Mesenchymal stem cell (in vitro differentiated cells and primary cell): ENCODE data around the gene ECM2.

Experiments used
- DNase-seq: peaks from one replicate; pipeline ENCODE4 v3.0.0-alpha.2; 2013
- H2AFZ ChIP-seq: one replicate; pipeline ENCODE4 v1.6.1; 2013; ENCODE audit warnings: low read depth, mild to moderate bottlenecking, control low read depth, inconsistent platforms, low read length, moderate library complexity
- H2AK5ac ChIP-seq: 2 replicates; pipeline ENCODE4 v1.6.1; 2013; ENCODE audit warnings: low read length, moderate library complexity, mild to moderate bottlenecking, inconsistent platforms; ENCODE audit not compliant: severe bottlenecking
- H2BK120ac ChIP-seq: one replicate; pipeline ENCODE4 v1.6.1; 2013; ENCODE audit warnings: low read depth, mild to moderate bottlenecking, inconsistent platforms, low read length, moderate library complexity
- H2BK12ac ChIP-seq, 2 experiments: one replicate each; pipeline ENCODE4 v1.6.1; 2013; ENCODE audit warnings: inconsistent platforms in 2 of 2, low read length in 2 of 2, mild to moderate bottlenecking in 2 of 2, moderate library complexity in 2 of 2, control low read depth in 1 of 2
- H2BK15ac ChIP-seq: one replicate; pipeline ENCODE4 v1.6.1; 2013; ENCODE audit warnings: mild to moderate bottlenecking, low read depth, inconsistent platforms; ENCODE audit not compliant: poor library complexity, severe bottlenecking
- H2BK5ac ChIP-seq: 2 replicates; pipeline ENCODE4 v1.6.1; 2013; ENCODE audit warnings: low read depth, mild to moderate bottlenecking, low read length, control low read depth, inconsistent platforms; ENCODE audit not compliant: poor library complexity, severe bottlenecking
- H3K14ac ChIP-seq, 2 experiments: one replicate each; pipeline ENCODE4 v1.6.1; 2013; ENCODE audit warnings: inconsistent platforms in 2 of 2, low read length in 2 of 2, control low read depth in 1 of 2, mild to moderate bottlenecking in 1 of 2, moderate library complexity in 1 of 2
- H3K18ac ChIP-seq, 2 experiments: one replicate each; pipeline ENCODE4 v1.6.1; 2013; ENCODE audit warnings: inconsistent platforms in 2 of 2, low read length in 2 of 2, control low read depth in 1 of 2, low read depth in 1 of 2, mild to moderate bottlenecking in 1 of 2
- H3K23ac ChIP-seq, 2 experiments: one replicate each; pipeline ENCODE4 v1.6.1; 2013; ENCODE audit warnings: inconsistent platforms in 2 of 2, low read length in 2 of 2, mild to moderate bottlenecking in 2 of 2, moderate library complexity in 2 of 2, control low read depth in 1 of 2
- H3K27ac ChIP-seq: 2 replicates; pipeline ENCODE4 v1.5.1; 2013; ENCODE audit warnings: mild to moderate bottlenecking, moderate library complexity, low read length, control low read depth, inconsistent platforms; ENCODE audit not compliant: poor library complexity, severe bottlenecking
- H3K27me3 ChIP-seq, 2 experiments: 2 replicates each; pipeline versions ENCODE4 v1.6.1 to v1.7.0; 2013; ENCODE audit warnings: low read length in 2 of 2, mild to moderate bottlenecking in 2 of 2, moderate library complexity in 2 of 2, control low read depth in 1 of 2, inconsistent platforms in 1 of 2; ENCODE audit not compliant: control insufficient read depth in 1 of 2, insufficient read depth in 1 of 2
- H3K36me3 ChIP-seq, 2 experiments: 2 replicates each; pipeline versions ENCODE4 v1.6.1 to v1.7.0; 2013; ENCODE audit warnings: low read length in 2 of 2, control low read depth in 1 of 2, inconsistent platforms in 1 of 2, low read depth in 1 of 2, mild to moderate bottlenecking in 1 of 2; ENCODE audit not compliant: insufficient read depth in 2 of 2, control insufficient read depth in 1 of 2
- H3K4ac ChIP-seq, 2 experiments: one replicate each; pipeline ENCODE4 v1.6.1; 2013; ENCODE audit warnings: inconsistent platforms in 2 of 2, low read length in 2 of 2, mild to moderate bottlenecking in 2 of 2, moderate library complexity in 2 of 2, control low read depth in 1 of 2, low read depth in 1 of 2
- H3K4me1 ChIP-seq: 2 replicates; pipeline ENCODE4 v1.6.1; 2013; ENCODE audit warnings: low read depth, low read length, control low read depth; ENCODE audit not compliant: control insufficient read depth, insufficient read depth
- H3K4me2 ChIP-seq: 2 replicates; pipeline ENCODE4 v1.6.1; 2013; ENCODE audit warnings: low read length, mild to moderate bottlenecking, inconsistent platforms; ENCODE audit not compliant: poor library complexity, severe bottlenecking
- H3K4me3 ChIP-seq, 2 experiments: 2 replicates each; pipeline versions ENCODE4 v1.5.1 to v1.7.0; 2013; ENCODE audit warnings: low read length in 2 of 2, mild to moderate bottlenecking in 2 of 2, control low read depth in 1 of 2, low read depth in 1 of 2; ENCODE audit not compliant: insufficient read depth in 1 of 2
- H3K79me1 ChIP-seq: replicated peaks from 2 replicates; pipeline ENCODE4 v1.6.1; 2013; ENCODE audit warnings: mild to moderate bottlenecking, control low read depth, low read length, inconsistent platforms; ENCODE audit not compliant: poor library complexity, severe bottlenecking
- H3K9ac ChIP-seq: 2 replicates; pipeline ENCODE4 v1.7.0; 2013; ENCODE audit warnings: mild to moderate bottlenecking, low read length, moderate library complexity
- H3K9me3 ChIP-seq: 2 replicates; pipeline ENCODE4 v1.7.0; 2013; ENCODE audit warnings: mild to moderate bottlenecking, low read length; ENCODE audit not compliant: control insufficient read depth
- H4K8ac ChIP-seq: one replicate; pipeline ENCODE4 v1.6.1; 2013; ENCODE audit warnings: inconsistent platforms, mild to moderate bottlenecking, low read length, moderate library complexity
- H4K91ac ChIP-seq: one replicate; pipeline ENCODE4 v1.6.1; 2013; ENCODE audit warnings: mild to moderate bottlenecking, low read length, inconsistent platforms
- WGBS: methylation state at CpG from one replicate; pipeline ENCODE4 v1.1.7; 2013; ENCODE audit warnings: mixed read lengths; 5-methylcytosine and 5-hydroxymethylcytosine counted together

ECM2 gene

DNA sequence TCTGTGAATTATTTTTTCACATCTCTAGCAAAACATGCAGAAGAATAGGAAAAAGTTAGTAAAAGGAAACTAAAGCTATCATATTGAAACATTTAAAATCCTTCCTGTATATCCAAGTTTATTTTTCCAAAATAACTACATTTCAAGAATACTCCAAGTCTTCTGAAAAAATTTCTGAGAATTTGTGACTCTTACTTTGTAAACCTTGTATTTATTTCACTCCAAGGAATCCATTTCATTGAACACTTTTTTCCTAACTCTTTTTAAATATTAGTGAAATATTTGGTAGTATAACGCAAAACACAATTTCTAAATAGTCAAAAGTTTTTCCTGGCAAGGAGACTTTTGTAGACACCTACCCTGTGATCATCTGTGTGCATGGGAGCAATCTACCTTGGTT lies 19.3 kb downstream of the ECM2 start:
- peaks cover 0 to 7% of the 10 kb centered on the region in 2 experiments for H3K36me3 ChIP-seq
- no peak overlapping the region for H3K14ac ChIP-seq
- H3K4me3 ChIP-seq = no peak overlapping the region
- no peak overlapping the region for H3K4ac ChIP-seq
- H2BK120ac ChIP-seq = no peak overlapping the region
- H3K27me3 ChIP-seq = no peaks in the 10 kb centered on the region
- H2BK12ac ChIP-seq = no peak overlapping the region
- H3K4me2 ChIP-seq = no peak overlapping the region
- H3K9me3 ChIP-seq = no peaks in the 10 kb centered on the region
- H2BK5ac ChIP-seq = no peak overlapping the region
- H2AK5ac ChIP-seq = no peak overlapping the region
- H2AFZ ChIP-seq = no peak overlapping the region
- H4K91ac ChIP-seq = no peak overlapping the region
- no peak overlapping the region for H4K8ac ChIP-seq
- no peak overlapping the region for H2BK15ac ChIP-seq
- H3K23ac ChIP-seq = no peak overlapping the region
- peaks cover 7% of the 10 kb centered on the region for H3K4me1 ChIP-seq
- no peak overlapping the region for H3K9ac ChIP-seq
- no peak overlapping the region for H3K27ac ChIP-seq
- no peak for DNase-seq
- no peaks in the 10 kb centered on the region for H3K79me1 ChIP-seq
- no peak overlapping the region for H3K18ac ChIP-seq
- no CpG with 5 or more reads among the region's 1 CpG for WGBS

DNA sequence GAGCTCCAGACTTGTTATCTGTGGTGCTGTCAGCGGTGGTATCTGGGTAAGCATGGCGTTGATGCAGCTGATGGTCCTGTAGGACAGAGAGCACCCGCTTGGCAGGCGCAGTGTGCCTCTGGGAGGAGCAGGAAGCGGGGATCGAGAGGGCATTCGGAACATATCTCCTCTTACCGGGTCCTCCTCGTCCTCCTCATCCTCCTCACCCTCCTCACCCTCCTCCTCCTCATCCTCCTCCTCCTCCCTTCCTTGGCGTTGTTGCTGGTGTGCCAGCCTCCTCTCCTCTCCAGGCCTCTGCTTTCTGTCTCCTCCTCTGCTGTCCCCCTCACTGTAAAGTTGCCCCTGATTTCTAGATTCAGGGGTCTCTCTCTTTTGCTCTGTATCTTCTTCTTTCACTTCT lies 21.2 kb downstream of the ECM2 start:
- no peak for DNase-seq
- Histone ChIP-seq H3K9me3 (no peaks in the 10 kb centered on the region), H3K4me1 (peaks cover 7% of the 10 kb centered on the region), H3K36me3 (peaks cover 0 to 3% of the 10 kb centered on the region in 2 experiments), H3K23ac (no peak overlapping the region), H2AK5ac (no peak overlapping the region), H4K91ac (no peak overlapping the region), H3K4me2 (no peak overlapping the region), H2BK120ac (no peak overlapping the region), H2BK5ac (no peak overlapping the region), H3K4me3 (no peak overlapping the region), H3K4ac (no peak overlapping the region), H2AFZ (no peak overlapping the region), H3K27me3 (no peaks in the 10 kb centered on the region), H2BK15ac (no peak overlapping the region), H3K18ac (no peak overlapping the region), H3K27ac (no peak overlapping the region), H2BK12ac (no peak overlapping the region), H4K8ac (no peak overlapping the region), H3K14ac (no peak overlapping the region), H3K79me1 (no peaks in the 10 kb centered on the region), H3K9ac (no peak overlapping the region)
- 94% methylated on average over 10 of the region's 10 CpGs for WGBS

DNA sequence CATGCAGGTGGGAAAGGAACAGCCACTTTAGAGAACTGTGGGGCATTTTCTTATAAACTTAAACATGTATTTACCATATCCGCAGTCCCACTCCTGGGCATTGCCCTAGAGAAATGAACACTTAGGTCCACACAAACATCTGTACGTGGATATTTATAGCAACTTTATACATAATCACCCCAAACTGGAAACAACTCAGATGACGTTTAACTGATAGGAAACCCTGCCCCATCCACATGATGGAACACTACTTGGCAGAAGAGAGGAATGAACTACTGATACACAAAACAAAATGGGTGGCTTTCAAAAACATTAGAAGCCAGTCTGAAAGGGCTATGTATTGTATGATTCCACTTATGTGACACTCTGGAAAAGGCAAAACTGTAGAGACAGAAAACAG lies 22.4 kb downstream of the ECM2 start:
- no peak overlapping the region for H3K4me2 ChIP-seq

DNA sequence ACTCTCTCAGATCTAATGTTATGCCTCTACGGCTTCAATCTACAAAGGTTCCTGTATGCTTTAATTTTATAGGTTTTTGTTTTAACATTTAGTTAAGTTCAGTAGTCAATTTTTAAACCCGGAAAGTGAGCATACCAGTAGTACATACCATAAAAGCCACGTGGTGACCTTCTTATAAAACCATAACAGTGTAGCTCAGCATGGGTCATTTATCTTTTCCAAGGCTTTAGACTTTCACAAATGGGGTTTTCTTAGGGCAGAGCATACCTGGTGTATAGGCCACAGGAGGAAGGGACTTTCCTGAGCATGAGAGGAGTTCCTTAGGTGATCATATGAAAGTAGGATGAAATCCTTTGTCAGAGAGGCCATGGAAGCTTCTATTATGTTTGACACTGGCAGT lies 23.2 kb downstream of the ECM2 start:
- H3K4me3 ChIP-seq = no peak overlapping the region

More for the DNA sequence above, 22.4 kb downstream of the ECM2 start:
- Histone ChIP-seq H2BK15ac (no peak overlapping the region), H3K4ac (no peak overlapping the region), H3K14ac (no peak overlapping the region), H3K79me1 (no peaks in the 10 kb centered on the region), H3K36me3 (peaks cover 0 to 3% of the 10 kb centered on the region in 2 experiments), H3K23ac (no peak overlapping the region), H2AFZ (no peak overlapping the region), H3K27ac (no peak overlapping the region), H4K91ac (no peak overlapping the region), H3K9me3 (no peaks in the 10 kb centered on the region), H4K8ac (no peak overlapping the region), H3K27me3 (no peaks in the 10 kb centered on the region), H2BK5ac (no peak overlapping the region), H2BK12ac (no peak overlapping the region), H3K4me1 (peaks cover 7% of the 10 kb centered on the region), H2BK120ac (no peak overlapping the region), H2AK5ac (no peak overlapping the region), H3K18ac (no peak overlapping the region), H3K4me3 (no peak overlapping the region), H3K9ac (no peak overlapping the region)
- WGBS = 88% methylated on average over 3 of the region's 3 CpGs
- DNase-seq = no peak

More for the DNA sequence above, 23.2 kb downstream of the ECM2 start:
- H3K14ac ChIP-seq = no peak overlapping the region
- no peaks in the 10 kb centered on the region for H3K79me1 ChIP-seq
- 53% methylated on average over 2 of the region's 3 CpGs for WGBS
- H3K36me3 ChIP-seq = peaks cover 0 to 3% of the 10 kb centered on the region in 2 experiments
- H3K9me3 ChIP-seq = no peaks in the 10 kb centered on the region
- H3K18ac ChIP-seq = no peak overlapping the region
- no peak overlapping the region for H2AFZ ChIP-seq
- H3K4me1 ChIP-seq = peaks cover 6% of the 10 kb centered on the region
- no peak overlapping the region for H2BK5ac ChIP-seq
- H2AK5ac ChIP-seq = no peak overlapping the region
- H3K4me2 ChIP-seq = peak overlapping the region; percentile 26
- H4K8ac ChIP-seq = no peak overlapping the region
- H2BK12ac ChIP-seq = no peak overlapping the region
- no peak overlapping the region for H2BK15ac ChIP-seq
- no peak overlapping the region for H2BK120ac ChIP-seq
- H3K23ac ChIP-seq = no peak overlapping the region
- H3K27me3 ChIP-seq = no peaks in the 10 kb centered on the region
- no peak overlapping the region for H3K9ac ChIP-seq
- DNase-seq = peak; percentile 24
- H3K4ac ChIP-seq = no peak overlapping the region
- peak overlapping the region; percentile 45 for H3K27ac ChIP-seq
- no peak overlapping the region for H4K91ac ChIP-seq
